GM12864 (cell line): ENCODE measurements around the gene SLC29A2.
A peak's percentile ranks its signal among the peaks of the same experiment; 100 is the strongest.

Experiments
- DNase-seq: peaks from one replicate; pipeline ENCODE4 v3.0.0-alpha.2; 2011; ENCODE audit warnings: low read depth
- H3K4me3 ChIP-seq: 2 replicates; pipeline ENCODE4 v1.5.1; 2011; ENCODE audit warnings: mild to moderate bottlenecking, low read depth, low read length, control low read depth
- CTCF ChIP-seq: IDR thresholded peaks from 2 replicates; pipeline ENCODE4 v1.5.1; 2011; ENCODE audit warnings: low read depth, mild to moderate bottlenecking, moderate library complexity, low read length, control low read depth, inconsistent platforms; ENCODE audit errors: missing control alignments

SLC29A2 gene

DNA sequence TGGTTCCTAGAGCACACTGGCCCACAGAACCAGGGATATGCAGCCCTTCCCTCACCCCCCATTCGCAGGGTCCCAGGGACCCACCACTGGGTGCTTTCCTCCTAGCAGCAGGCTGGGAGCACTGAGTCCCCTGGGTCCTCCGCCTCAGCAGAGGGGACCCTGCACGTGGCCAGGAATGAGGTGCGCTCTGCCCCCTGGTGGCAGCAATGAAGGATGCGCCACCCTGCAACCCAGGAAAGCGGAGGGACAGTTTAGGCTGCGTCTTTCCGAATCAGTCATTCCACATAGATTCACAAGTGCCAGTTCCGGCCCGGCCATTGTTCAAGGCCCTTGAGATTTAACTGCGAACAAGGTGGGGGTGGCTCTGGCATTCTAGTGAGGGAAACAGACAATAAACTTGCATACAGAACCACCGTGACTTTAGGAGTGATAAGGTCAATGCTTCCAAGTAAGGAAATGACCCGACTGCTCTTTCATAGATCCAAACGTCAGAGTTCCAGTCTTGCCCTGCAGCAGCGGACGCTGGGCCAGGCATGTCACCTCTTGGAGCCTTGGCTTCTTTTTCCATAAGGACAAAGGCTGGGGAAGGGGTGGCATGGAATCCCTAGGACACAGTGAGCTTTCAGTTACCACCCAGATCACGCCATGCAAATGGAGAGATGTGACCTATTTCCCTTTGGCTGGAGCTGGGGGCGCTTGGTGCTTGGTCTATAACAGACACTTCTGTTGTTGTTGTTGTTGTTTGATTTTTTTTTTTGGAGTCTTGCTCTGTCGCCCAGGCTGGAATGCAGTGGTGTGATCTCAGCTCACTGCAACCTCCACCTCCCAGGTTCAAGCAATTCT, 43.0 kb downstream of the SLC29A2 start:
- no peak overlapping the region for H3K4me3 ChIP-seq
- peak; percentile 88 for TF ChIP-seq CTCF
- DNase-seq: no peak

GRCh38 chr11:66328031-66328301, 43.6 kb downstream of the SLC29A2 start:
- TF ChIP-seq CTCF: no peak
- DNase-seq: no peak
- no peak overlapping the region for H3K4me3 ChIP-seq

GRCh38 chr11:66327171-66328030, 44.2 kb downstream of the SLC29A2 start:
- no peak for DNase-seq
- H3K4me3 ChIP-seq: no peak overlapping the region
- TF ChIP-seq CTCF: no peak

DNA sequence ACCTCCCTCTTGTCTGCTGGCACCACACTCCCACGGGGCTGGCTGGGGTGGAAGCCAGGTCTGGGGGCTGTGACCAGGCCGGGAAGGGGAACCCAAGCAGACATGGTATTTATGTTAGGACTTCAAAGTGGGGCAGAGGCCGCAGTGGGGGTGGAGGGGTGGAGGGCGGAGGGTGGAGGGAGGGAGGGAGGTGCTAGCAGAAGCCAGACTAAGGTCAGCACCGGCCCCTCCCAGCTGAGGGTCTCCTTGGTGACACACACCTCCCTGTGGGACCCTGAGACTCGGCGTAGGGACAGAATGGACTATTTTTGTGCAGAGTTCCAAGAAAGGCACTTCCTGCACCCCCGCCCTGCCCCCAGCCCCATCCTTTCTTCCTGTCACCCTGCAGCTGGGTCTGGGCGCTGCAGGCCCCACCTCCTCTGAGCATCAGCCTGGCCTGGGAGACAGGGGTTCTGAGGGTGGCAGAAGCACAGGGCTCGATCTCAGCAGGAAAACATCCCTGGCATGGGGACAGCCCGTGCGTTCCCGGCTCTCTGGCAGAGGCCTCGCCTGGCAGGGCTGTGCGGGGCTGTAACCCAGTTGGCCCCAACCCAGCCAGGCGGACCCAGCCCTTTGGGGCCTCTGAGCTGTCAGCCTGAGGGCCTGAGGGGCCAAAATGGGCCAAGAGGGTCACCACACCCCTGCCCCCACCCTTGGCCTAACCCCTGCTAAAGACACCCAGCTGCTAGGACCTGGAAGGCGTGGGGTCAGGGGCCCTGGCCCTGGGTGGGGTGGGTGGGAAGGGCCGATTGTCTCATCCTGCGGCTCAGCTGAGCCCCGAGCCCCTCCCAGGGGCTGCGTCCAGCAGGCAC, 45.1 kb downstream of the SLC29A2 start:
- no peak overlapping the region for H3K4me3 ChIP-seq
- no peak for DNase-seq
- no peak for TF ChIP-seq CTCF

DNA sequence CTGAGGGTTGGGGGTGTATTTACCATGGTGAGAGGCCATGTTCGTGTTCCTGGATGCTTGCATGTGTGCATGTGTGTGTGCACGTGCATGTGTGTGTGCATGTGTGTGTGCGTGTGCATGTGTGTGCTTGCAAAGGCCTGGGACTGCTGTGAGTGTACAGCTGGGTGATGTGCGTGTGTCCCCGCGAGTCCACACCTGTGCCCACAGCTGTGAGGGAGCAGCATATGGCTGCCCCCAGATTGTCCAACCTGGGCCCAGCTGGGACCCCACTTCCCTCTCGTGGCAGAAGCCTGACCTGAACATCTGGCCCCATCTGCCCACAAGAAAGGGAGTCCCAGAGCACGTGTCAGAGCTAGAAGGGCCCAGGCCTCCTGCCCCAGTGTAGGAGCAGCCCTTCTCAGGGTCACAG, 46.3 kb downstream of the SLC29A2 start:
- H3K4me3 ChIP-seq: no peak overlapping the region
- DNase-seq: no peak
- no peak for TF ChIP-seq CTCF

DNA sequence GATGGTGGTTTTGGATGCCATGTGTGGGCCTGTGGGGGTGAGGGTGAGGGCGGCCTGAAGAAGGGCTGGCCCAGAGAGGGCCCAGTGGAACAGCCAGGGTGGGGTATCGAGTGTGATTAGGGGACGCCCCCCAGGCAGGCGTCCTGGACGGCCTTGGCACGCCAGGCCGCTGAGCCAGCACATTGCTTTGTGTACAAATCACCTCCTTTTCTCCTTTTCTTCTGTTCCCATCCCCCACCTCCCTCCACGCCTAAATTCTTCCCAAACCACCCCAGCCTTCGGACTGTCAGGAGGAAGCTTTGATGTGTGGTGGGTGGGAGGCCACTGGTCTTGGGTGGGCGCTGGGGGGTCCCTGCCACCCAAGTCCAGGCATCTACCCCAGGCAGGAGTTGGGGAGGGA, 46.9 kb downstream of the SLC29A2 start:
- DNase-seq: no peak
- no peak overlapping the region for H3K4me3 ChIP-seq
- TF ChIP-seq CTCF: no peak
